Breast epithelium (tissue), 4 donors: Measurements from ENCODE around the gene GATM. TPM values are rescaled to one million over a fixed set of nuclear protein-coding genes. Genes with fewer than 3 reads are reported as not detected.
"Not testable (repeated sequence)": the region's sequence is repeated elsewhere in the genome, so short reads cannot be mapped to it uniquely, and the experiment has no call there.

Experiments
- DNase-seq, 2 donors: peaks; one replicate each; pipeline ENCODE4 v3.0.0-alpha.2; 2019; ENCODE audit warnings: low spot score in 2 of 2
- H3K27ac ChIP-seq, 2 donors: fragments of 200-600 bp; sonication (generic) in 1 of 2; one replicate each; pipeline ENCODE4 v1.5.1; 2016 to 2019; ENCODE audit warnings: mild to moderate bottlenecking in 1 of 2
- H3K27me3 ChIP-seq, 2 donors: fragments of 200-600 bp; sonication (generic) in 1 of 2; one replicate each; pipeline versions ENCODE4 v1.5.1 to v1.6.0; 2017 to 2019; ENCODE audit warnings: control low read depth in 1 of 2, mild to moderate bottlenecking in 1 of 2
- H3K36me3 ChIP-seq: fragments of 200-600 bp; one replicate; pipeline ENCODE4 v1.5.1; 2019
- H3K4me1 ChIP-seq, 2 donors: fragments of 200-600 bp; sonication (generic); one replicate each; pipeline ENCODE4 v1.5.1; 2016 to 2019; ENCODE audit warnings: control low read depth in 1 of 2
- H3K4me3 ChIP-seq, 3 donors: fragments of 200-600 bp; sonication (generic); 1 replicate in 2 of 3; 2 replicates in 1 of 3; pipeline ENCODE4 v1.5.1; 2016 to 2019; ENCODE audit warnings: mild to moderate bottlenecking in 3 of 3, moderate library complexity in 2 of 3
- H3K9me3 ChIP-seq, 2 donors: fragments of 200-600 bp; sonication (generic) in 1 of 2; one replicate each; pipeline ENCODE4 v1.5.1; 2016 to 2019; ENCODE audit warnings: control low read depth in 1 of 2
- POLR2A ChIP-seq: fragments of 450-650 bp; IDR thresholded peaks from one replicate; pipeline ENCODE4 v1.6.1; 2016; ENCODE audit warnings: antibody characterized with exemption, mild to moderate bottlenecking, moderate library complexity
- POLR2AphosphoS5 ChIP-seq, 3 donors: sonication (generic); formaldehyde crosslinking; IDR thresholded peaks; one replicate each; pipeline ENCODE4 v1.6.1; 2017; ENCODE audit warnings: antibody characterized with exemption in 3 of 3
- intact Hi-C: fragments of 100-400 bp; cut with DNase I; formaldehyde crosslinking; loops from one replicate; pipeline ENCODE4 v1.15.1; 2023; ENCODE audit warnings: low total_unique reads
- total RNA-seq, 3 donors: library from RNA; depleted of rRNA; stranded (reverse); fragments of >200 nt; gene quantifications; one replicate each; pipeline ENCODE4 v1.1.0, GENCODE V29; 2016
- TF ChIP-seq, protein P1 (sequence below), 3 donors: fragments of 450-650 bp; IDR thresholded peaks; one replicate each; pipeline ENCODE4 v1.5.1; 2016 to 2017; ENCODE audit warnings: antibody characterized with exemption in 3 of 3, mild to moderate bottlenecking in 3 of 3, moderate library complexity in 3 of 3

GATM gene
- total RNA-seq, 3 donors from 2014 or later, result 8.8 to 31.5 (median 22.8) TPM

DNA sequence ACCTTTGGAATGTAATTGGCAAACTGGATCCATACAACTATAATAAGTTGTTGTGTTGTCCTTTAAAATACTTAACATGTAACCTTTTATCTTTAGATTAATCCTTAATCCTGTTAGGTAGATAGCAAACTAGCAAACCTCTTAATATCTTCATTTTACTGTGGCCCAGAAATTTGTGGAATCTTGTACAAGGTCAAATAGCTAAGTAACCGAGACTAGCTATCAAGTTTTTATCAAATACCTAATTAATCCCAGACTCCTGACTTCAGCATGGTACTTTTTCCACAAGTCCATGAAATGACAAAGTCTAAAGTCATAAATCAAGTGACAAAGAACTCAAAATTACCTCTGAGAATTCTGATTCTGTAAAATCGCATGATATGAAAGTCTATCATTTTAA is 4.4 kb downstream of the GATM start:
- intact Hi-C loops, result no loop called here
- TF ChIP-seq POLR2AphosphoS5 (IDR thresholded peaks at IDR 0.05) (no peak), POLR2A (no peak)
- TF ChIP-seq, protein P1, sequence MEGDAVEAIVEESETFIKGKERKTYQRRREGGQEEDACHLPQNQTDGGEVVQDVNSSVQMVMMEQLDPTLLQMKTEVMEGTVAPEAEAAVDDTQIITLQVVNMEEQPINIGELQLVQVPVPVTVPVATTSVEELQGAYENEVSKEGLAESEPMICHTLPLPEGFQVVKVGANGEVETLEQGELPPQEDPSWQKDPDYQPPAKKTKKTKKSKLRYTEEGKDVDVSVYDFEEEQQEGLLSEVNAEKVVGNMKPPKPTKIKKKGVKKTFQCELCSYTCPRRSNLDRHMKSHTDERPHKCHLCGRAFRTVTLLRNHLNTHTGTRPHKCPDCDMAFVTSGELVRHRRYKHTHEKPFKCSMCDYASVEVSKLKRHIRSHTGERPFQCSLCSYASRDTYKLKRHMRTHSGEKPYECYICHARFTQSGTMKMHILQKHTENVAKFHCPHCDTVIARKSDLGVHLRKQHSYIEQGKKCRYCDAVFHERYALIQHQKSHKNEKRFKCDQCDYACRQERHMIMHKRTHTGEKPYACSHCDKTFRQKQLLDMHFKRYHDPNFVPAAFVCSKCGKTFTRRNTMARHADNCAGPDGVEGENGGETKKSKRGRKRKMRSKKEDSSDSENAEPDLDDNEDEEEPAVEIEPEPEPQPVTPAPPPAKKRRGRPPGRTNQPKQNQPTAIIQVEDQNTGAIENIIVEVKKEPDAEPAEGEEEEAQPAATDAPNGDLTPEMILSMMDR (IDR thresholded peaks at IDR 0.05), result no peak
- no peaks in the 10 kb centered on the region for H3K36me3 ChIP-seq

DNA sequence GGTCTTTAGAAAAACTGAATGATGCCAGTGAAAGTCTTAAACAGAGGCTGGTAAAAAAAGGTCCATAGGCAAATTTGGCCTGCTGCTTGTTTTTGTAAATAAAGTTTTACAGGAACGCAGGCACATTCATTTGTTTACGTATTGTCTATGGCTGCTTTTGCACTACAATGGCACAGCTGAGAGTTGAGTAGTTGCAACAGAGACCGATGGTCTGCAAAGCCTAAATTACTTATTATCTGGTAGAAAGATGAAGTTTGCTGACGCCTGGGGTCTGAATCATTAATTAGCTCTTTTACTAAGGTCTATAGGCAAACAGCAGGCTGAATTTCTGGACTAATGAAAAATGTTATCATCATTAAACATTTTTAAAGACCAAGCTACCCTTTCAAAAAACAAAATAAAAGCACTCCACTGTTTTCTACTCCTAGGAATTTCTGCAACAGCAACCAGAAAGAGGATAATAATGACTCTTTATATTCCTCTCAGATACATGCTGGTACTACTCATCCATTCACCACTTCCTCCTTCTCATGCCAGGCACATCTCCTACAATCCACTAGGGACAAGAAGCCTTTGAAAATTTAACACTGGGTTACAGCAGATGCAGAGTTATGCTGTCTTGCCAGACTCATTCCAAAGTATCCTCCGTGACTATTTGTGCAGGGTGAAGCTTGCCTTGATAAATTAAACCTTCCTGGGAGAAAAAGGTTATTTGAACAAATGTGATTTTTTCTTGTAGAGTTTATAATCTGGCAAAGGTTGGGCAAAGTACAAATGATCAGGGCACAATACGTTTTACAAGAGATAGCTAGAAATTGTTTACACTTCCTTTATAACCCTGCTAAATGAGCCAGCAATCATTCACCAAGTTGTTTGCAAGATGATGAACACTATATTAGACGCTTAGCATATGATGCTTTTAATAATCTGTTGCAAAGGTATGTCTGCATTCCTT is 6.0 kb downstream of the GATM start:
- DNase-seq, result no peak
- intact Hi-C loops, result no loop called here
- no peaks in the 10 kb centered on the region for H3K27me3 ChIP-seq
- H3K36me3 ChIP-seq, result no peaks in the 10 kb centered on the region
- TF ChIP-seq POLR2A, result no peak
- TF ChIP-seq POLR2AphosphoS5 (IDR thresholded peaks at IDR 0.05), result no peak
- TF ChIP-seq, protein P1 (IDR thresholded peaks at IDR 0.05), result no peak
- H3K27ac ChIP-seq, result no peak overlapping the region
- no peaks in the 10 kb centered on the region for H3K9me3 ChIP-seq
- no peaks in the 10 kb centered on the region for H3K4me1 ChIP-seq
- no peak overlapping the region for H3K4me3 ChIP-seq

More for the DNA sequence above, 4.4 kb downstream of the GATM start:
- no peak overlapping the region for H3K27ac ChIP-seq
- no peak for DNase-seq
- no peaks in the 10 kb centered on the region for H3K27me3 ChIP-seq
- H3K4me3 ChIP-seq, result no peak overlapping the region
- no peaks in the 10 kb centered on the region for H3K9me3 ChIP-seq
- peaks cover 0 to 3% of the 10 kb centered on the region in 2 donors for H3K4me1 ChIP-seq

DNA sequence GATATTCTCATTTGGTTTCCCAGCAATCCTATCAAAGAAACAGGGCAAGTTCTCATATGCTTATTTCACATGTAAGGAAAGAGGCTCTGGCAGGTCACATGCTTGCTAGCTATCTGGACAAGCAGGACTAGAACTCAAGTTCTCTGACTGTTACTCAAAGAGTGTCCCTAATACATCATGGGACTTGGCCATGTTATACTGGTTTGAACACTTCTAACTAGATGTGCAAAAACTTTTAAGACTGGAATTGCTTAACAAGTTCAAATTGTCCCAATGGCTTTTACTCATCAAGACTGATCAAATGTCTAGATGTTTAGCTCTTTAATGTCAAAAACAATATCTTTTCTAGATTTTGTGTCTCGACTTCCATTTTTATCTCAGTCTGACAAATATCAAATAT is 6.8 kb downstream of the GATM start:
- no peaks in the 10 kb centered on the region for H3K4me1 ChIP-seq
- no peaks in the 10 kb centered on the region for H3K27me3 ChIP-seq
- no peak overlapping the region for H3K4me3 ChIP-seq
- no peak overlapping the region for H3K27ac ChIP-seq
- no peak for TF ChIP-seq POLR2AphosphoS5 (IDR thresholded peaks at IDR 0.05)
- TF ChIP-seq, protein P1 (IDR thresholded peaks at IDR 0.05), result no peak
- no peak for TF ChIP-seq POLR2A
- no peak for DNase-seq
- no peaks in the 10 kb centered on the region for H3K9me3 ChIP-seq
- H3K36me3 ChIP-seq, result no peaks in the 10 kb centered on the region
- intact Hi-C loops, result no loop called here

DNA sequence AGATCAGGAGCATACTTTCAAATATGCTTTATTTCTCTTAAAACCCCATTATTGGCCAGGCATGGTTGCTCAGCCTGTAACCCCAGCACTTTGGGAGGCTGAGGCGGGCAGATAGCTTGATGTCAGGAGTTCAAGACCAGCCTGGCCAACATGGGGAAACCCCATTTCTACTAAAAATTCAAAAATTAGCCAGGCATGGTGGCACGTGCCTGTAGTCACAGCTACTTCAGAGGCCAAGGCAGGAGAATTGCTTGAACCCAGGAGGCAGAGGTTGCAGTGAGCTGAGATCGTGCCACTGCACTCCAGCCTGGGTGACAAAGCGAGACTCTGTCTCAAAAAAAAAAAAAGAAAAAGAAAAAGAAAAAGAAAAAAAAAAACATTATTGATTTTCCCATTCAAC is 8.3 kb downstream of the GATM start:
- H3K4me1 ChIP-seq, H3K27ac ChIP-seq, H3K4me3 ChIP-seq, H3K27me3 ChIP-seq, DNase-seq, H3K9me3 ChIP-seq, intact Hi-C loops, H3K36me3 ChIP-seq: not testable (repeated sequence)

DNA sequence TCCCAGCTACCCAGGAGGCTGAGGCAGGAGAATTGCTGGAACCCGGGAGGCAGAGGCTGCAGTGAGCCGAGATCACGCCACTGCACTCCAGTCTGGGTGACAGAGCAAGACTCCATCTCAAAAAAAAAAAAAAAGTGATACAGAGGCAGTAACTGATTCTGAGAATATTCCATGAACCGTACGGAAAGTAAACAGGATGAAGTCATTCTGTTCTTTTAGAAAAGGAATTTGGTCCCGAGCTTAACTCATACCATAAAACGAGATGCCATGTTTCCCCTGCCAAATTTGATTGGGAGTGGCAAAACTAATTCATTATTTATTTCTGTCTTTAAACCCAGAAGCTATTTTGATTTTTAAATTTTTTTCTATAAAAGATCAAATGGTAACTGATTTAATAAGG is 11.1 kb downstream of the GATM start:
- H3K27ac ChIP-seq, H3K9me3 ChIP-seq, H3K36me3 ChIP-seq, H3K4me1 ChIP-seq, intact Hi-C loops, DNase-seq, H3K27me3 ChIP-seq, H3K4me3 ChIP-seq: not testable (repeated sequence)

DNA sequence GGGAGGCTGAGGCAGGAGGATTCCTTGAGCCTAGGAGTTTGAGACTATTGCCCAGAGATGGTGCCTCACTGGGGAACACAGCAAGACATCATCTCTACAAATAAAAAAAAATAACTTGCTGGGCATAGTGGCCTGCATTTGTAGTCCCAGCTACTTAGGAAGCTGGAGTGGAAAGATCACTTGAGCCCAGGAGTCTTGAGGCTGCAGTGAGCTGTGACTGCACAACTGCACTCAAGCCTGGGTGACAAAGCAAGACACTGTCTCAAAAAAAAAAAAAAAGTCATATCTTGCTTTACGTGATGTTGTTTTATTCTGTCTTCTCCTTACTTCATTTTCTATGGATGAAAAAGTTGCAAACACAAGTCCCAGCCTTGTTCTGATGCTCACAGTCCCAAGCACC is 14.1 kb downstream of the GATM start:
- Histone ChIP-seq H3K27me3 (no peaks in the 10 kb centered on the region), H3K36me3 (no peaks in the 10 kb centered on the region), H3K9me3 (no peaks in the 10 kb centered on the region), H3K4me1 (no peaks in the 10 kb centered on the region), H3K27ac (no peak overlapping the region), H3K4me3 (no peak overlapping the region)
- intact Hi-C loops, result no loop called here
- DNase-seq, result no peak
- no peak for TF ChIP-seq POLR2A
- no peak for TF ChIP-seq POLR2AphosphoS5 (IDR thresholded peaks at IDR 0.05)
- TF ChIP-seq, protein P1 (IDR thresholded peaks at IDR 0.05), result no peak
